Measurements from ENCODE around the gene UBR2. TPM values are rescaled to one million over a fixed set of nuclear protein-coding genes. Genes with fewer than 3 reads are reported as not detected.
A peak's percentile ranks its signal among the peaks of the same experiment; 100 is the strongest.

UBR2 gene
- total RNA-seq, result 19.4 TPM

DNA sequence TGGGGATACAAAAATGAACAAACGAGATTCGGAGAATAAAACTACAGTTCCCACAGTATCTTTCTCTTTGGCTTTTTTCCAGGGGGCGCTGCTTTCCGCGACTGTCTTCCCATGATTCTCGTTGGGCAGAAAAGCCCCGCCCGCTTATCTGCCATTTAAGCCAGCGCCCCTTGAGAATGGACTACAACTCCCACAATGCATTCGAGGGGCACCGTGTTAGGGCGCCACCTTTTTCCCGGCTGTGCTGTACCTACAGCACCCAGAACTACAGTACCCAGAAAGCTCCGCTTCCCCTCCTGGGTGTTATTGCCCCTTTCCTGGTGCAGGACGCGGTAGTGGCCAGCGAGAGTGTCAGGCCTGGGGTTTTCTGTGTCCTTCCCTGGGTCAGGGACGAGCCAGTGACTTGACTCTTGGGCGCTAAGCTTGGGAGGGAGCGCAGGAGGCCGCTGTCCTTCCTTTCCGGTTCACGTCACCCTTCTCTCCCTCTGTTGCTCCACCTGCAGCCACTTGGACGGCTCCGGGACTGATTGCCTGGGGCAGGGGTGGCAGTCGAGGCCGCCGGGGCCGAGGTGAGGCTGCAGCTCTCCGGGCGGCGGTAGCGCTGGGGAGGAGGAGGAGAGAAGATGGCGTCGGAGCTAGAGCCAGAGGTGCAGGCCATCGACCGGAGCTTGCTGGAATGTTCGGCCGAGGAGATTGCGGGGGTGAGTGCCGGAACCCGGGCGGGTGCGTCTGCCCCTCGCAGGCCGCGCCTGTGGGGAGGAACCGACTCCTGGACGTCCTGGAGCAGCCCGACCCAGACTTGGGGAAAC lies at the start of gene UBR2:
Gene UBR2, plus strand, starts transcription at position 333 of the 809 bp plus-strand sequence. Its CDS starts 291 bp downstream, at position 624.
- DNase-seq (ENCODE audit: low read depth in 2 of 3, low spot score in 2 of 3), result peak; percentile 81 to 99 (median 98)

DNA sequence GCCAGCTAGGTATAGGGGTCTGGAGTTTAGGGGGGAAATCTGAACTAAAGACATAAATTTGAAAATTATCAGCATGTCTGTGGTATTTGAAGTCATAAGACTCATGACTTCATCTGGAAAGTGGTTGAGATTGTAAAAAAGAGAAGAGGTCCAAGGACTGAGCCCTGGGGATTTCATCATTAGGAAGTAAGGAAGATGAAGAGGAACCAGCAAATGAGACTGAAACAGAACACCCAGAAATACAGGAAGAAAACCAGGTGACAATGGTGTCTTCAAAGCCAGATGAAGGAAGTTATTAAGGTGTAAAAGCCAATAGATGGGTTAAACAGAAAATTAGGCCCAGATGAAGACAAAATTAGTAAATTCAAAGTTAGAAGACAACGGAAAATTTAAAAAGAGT lies 49.1 kb upstream of the UBR2 start:
- no peak for DNase-seq (ENCODE audit: low read depth in 2 of 3, low spot score in 2 of 3)

DNA sequence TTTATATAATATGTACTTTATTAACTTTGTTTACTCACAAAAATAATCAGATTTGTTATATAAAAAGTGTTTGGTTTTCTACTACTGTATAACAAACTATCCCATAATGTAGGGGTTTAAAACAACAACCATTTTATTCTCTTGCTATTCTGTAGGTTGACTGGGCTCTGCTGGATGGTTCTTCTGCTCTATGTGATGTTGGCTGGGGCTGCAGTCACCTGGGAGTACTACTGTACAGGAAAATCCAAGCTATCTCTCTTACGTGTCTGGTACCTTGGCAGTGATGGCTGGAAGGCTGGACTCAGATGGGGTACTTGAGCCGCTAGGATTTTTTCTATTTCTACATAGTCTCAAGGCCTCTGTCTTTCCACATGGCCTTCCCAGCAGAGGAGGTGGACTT lies 44.0 kb upstream of the UBR2 start:
- DNase-seq (ENCODE audit: low read depth in 2 of 3, low spot score in 2 of 3), result no peak

DNA sequence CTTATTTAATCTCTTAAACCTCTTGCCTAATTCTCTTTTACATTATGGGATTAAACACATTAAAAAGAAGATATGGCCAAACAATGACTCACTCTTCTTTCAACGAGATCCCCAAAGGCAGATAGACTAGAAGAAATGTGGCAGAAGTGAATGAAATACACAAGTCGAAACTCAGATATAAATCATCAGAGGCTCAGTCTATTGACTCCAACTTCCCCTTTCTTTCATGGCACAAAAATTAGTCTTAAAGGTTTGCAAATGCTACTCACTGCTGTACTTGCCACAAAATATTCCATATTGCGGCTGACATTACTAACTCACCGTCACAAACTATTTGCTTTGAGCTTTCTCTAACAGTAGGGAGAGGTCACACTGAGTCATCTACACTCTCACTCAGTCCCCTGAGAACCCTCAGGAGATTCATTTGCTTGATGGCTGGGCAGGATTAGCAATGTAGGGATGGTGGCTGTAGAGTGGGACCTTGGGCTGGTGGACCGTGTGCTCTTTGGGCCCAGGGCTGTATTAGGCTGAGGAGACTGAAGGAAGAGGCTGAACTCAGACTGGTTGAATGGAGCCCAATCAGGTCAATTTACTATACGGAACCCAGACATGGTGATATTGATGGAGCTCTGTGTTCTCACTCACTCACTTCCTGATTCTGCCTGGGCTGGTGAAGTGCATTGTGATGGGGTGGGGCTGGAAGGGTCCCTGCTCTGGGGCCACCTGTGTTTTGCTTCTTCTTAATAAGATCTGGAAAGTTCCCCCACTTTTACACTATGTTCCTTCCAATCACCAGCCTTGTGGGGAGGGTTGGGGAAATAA lies 42.8 kb upstream of the UBR2 start:
- DNase-seq (ENCODE audit: low read depth in 2 of 3, low spot score in 2 of 3), result peak in 2 of 3 donors; percentile 54 to 88

DNA sequence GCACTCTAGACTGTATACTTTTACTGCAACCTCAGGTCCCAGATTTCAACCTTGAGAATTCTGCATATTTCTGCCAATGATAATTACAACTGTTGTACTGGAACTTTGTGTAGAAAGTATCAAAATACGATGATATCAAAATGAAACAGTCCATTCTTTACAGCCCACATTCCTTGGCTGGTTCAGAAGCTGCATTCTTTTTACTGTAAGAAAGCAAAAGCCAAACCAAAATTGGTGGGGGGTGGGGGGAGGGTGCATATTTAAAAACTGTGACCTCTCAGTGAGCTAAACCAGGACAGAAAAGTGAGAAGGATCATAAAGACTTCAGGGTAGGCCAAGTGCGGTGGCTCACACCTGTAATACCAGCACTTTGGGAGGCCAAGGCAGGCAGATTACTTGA lies 41.8 kb upstream of the UBR2 start:
- DNase-seq (ENCODE audit: low read depth in 2 of 3, low spot score in 2 of 3), result no peak

DNA sequence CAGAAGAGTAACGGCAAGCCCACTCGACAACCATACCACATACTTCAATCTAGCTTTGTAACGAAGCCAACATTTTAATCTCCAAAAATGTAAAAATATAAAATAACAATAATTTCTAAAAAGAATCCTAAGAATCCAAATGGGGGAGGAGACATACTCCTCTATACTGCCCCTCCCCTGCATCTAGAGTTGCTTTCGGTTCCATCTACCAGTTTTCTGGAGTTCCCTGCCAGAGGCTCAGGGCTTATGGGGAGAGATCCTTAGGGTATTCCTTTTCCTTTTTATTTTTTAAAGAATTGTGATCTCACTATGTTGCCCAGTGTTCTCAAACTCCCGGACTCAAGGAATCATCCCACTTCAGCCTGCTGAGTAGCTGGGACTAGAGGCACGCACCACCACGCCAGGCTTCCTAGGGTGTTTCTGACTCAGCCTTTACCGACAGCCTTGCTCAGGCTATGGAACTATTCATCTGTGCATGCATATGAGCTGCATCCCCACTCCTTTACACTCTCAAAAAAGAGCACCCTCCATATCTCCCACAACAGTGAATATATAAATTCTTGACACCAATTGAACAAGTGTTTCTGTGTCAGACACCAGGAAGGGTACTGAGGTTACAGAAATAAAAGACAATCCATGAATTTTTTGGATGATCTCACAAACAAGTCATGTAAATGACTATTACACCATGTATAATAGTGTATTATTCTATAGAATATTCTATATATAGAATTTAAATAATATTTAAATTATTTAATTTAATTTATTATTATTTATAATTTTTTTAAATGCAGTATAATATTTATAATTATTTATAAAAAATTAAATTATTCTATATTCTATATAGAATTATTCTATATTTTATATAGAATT lies 40.7 kb upstream of the UBR2 start:
- no peak for DNase-seq (ENCODE audit: low read depth in 2 of 3, low spot score in 2 of 3)

DNA sequence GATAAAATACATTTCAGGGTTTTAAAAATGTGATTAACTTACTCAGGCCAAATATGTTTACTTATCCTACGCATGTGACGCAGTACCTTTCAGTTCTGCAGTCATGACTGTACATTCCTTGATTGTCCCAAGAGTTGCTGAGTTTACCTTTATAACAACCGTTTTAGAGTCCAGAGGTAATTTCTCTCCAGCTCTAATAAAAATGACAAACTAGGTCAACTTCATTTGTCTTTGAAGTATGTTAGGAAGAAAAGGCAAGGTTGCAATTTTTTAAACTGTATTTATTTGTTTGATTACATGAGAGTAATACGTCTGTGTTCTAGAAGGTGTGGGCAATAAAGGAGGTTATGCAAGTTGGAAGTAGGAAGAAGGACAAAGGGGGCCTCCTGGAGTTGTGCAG lies 38.6 kb upstream of the UBR2 start:
- DNase-seq (ENCODE audit: low read depth in 2 of 3, low spot score in 2 of 3), result no peak

DNA sequence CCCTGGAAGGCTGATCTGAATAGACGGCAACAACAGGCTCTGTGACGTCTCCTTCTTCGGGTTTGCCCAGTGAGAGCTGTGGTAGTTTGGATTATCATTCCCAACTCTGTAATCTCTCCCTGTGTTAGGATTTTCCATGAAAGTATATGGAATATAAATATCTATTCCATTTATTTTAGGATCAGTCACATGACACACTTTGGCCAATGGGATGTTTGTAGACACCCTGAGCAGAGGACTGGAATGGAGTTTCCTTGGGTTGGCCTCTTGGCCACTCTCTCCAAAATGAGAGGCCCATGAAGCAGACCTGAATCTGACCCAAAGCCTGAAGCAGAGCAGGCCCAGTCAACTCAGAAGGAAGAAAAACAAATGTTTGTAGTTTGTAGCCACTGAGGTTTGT lies 37.2 kb upstream of the UBR2 start:
- DNase-seq (ENCODE audit: low read depth in 2 of 3, low spot score in 2 of 3), result no peak

DNA sequence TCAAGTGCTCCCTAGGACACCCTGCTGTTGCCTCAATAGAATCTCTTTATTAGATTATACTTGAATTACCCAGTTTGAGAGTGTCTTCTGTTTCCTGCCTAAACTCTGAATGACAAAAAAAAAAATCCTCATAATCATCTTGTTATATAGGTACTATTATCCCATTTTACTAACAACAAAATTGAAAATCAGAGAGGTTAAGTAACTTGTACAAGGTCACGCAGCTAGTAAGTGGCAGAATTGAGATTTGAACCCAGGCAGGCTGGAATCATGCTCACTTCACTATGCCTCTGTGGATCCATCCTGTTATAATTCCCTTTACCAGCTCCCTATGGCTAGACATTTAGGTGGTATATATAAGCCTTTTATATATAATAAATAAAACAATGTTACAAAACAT lies 36.6 kb upstream of the UBR2 start:
- DNase-seq (ENCODE audit: low read depth in 2 of 3, low spot score in 2 of 3), result no peak

DNA sequence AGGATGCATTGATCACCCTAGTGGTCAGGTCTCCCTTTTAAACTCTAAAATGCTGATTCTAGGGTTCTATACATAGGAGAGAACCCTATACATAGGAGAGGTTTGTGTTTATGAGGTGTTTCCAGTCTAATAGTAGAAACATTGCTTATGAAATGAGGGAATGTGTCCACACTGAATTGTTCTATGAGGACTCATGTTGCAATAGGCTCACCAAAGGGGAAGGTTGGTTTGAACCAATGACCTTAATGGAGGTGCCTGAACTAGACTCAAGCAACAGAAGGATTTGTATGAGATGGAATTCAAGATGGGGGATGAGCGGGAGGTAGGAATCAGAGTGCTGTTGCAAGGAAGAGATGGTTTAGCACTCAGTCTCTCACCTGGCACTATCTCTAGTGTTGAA lies 33.5 kb upstream of the UBR2 start:
- no peak for DNase-seq (ENCODE audit: low read depth in 2 of 3, low spot score in 2 of 3)

DNA sequence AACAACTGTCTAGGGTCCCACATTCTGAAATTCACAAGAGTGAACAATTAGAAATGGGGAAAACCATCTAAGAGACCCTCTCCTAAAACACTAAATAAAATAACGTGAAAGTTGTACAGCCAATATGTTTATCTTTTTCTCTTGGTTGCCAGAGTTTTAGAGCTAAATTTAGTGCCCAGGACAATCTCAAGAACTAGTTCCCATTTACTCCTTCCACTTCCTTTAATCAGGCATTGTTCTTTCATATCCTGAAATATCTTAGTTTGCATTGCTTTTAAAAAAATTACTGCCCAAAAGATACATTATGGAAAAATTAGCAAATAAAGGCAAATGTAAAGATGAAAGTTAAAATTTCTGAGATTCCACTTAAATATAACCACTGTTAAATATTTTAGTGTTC lies 33.1 kb upstream of the UBR2 start:
- DNase-seq (ENCODE audit: low read depth in 2 of 3, low spot score in 2 of 3), result no peak

DNA sequence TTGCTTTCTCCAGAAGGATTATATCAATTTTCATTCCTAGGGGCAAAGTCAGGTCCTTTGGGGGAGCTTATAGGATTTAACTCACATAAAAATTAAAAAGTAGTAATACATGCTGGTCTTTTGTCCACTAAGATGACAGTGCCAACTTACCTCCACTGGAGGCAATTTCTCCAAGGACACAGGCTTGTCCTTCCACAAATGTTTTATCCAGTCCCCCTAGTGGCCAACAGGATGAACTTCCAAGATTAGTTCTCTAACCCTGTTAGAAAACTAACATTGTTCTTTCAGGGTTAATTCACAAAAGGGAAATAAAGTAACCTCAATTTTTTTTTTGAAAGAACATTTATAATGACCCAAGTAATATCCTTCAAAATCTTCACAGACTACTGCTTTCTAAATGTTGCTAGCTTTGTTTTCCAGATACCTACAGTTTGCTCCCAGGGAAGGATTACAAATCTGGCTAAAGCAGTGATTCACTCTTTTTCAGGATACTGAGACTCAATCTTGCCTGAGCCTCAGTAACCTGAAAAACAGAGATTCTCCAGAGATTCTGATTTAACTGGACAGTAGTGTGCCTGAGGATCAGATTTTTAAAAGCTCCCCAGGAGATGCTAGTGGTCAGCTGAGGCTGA lies 31.7 kb upstream of the UBR2 start:
- peak; percentile 13 to 77 (median 53) for DNase-seq (ENCODE audit: low read depth in 2 of 3, low spot score in 2 of 3)

DNA sequence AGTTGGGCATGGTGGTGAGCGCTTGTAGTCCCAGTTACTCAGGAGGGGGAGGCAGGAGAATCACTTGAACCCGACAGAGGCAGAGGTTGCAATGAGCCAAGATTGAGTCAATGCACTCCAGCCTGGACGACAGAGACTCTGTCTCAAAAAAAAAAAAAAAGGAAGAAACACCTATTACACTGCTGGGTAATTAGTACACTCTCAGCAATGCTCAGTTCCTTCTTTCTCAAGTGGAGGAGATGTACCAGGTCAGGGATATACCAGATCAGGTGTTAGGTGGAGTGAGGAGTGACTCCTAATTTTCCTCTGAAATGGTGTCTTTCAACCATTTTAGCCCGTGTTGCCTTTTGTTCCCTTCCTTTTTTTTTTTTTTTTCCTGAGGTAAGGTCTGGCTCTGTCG lies 30.0 kb upstream of the UBR2 start:
- no peak for DNase-seq (ENCODE audit: low read depth in 2 of 3, low spot score in 2 of 3)

DNA sequence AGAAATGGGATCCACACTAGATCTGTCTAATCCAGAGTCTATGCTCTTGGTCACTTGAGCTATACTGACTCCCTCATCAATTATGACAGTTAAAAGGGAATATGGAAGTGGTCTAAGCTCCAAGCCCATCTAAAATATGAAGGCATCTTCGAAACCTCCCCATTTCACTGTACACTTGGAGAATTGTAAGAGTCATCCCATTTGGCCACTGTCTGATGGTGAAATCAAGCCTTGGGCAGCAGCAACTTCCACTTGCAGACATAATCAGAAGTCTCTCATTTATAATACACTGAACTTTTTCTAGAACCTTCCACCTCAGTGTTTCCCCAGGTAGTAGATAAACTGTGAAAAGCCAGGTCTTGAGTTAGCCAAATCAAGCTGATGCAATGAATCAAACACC lies 26.3 kb upstream of the UBR2 start:
- no peak for DNase-seq (ENCODE audit: low read depth in 2 of 3, low spot score in 2 of 3)

DNA sequence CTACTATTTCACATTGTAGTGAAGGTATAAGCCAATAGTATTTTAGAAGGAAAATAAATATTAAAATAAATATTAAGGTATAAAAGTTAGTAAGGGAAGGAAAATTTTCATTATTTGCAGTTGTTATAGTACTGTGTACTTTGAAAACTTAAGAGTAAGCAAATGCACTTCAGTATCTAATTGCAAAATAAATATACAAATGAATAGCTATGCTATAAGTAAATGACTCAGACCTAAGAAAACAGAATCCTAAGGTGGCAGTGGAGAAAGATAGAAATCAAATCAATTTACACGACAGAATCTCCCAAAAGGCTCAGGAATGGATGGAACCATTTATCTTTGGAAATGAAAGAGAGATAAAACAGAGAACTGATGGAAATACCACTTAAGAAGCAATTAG lies 24.7 kb upstream of the UBR2 start:
- DNase-seq (ENCODE audit: low read depth in 2 of 3, low spot score in 2 of 3), result no peak

DNA sequence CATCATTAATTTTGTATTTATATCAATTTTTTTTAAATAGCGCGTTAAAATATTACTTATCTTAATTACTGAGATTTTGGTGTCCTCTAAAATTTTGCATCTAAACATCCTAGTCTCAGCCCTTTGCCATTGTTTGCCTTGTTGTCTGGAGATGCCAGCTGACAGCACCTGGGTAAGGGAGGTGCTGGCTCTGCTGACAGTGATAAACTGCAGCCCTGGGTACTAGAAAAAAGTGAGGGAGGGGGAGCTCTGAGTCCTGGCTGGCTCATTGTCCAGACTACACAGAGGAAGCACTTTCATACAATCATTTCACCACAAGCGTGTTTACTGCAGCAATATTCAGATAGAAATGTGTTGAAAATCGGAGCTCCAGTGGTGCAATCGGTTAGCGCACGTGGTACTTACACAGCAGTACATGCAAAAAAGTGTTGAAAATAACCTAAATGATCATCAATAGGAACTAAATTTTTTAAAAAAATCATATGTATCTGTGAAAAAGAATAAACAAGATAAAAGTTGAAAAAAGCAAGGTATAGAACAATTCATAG lies 18.5 kb upstream of the UBR2 start:
- no peak for DNase-seq (ENCODE audit: low read depth in 2 of 3, low spot score in 2 of 3)

DNA sequence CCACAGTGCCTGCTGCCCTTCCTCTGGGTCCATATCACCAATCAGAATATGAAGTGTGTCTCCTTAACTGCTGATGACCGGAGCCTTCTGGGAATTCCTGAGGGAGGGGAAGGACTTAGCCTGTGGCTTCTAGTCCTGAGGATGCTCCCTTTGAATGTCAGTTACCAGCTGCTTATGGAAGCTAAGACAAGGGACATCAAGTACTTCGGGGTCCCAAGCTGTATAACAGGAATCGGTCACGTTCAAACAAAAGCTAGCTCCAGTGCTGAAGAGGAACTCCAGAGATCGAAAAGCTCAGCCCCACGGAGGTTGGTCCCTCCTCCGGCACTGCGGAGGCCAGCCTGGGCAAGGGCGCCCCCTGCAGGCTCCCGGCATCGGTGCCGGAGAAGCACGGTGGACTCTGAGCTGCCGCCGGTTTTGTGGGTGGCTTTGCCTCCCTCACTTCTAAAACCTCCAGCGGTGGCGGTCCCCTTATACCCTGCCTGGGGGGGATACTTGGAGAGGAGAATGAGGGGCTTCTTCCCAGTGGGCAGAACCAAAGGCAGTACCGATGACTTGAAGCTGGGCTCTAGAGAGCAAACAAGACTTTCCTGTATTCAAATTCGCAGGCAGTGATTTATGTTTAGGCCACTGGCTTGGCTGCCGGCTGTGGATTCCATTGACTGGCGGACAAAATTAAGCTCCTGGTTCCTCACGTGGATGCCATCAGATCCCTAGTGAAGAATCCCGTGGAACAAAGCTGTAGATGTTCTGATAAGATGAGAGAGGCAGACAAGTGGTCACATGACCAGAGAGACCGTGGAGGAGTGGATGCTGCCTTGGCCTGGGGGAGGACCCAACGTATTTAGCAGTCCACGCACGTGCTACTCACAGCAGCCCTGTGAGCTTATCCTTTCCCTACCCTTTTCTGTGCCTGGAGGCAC lies 16.2 kb upstream of the UBR2 start:
- DNase-seq (ENCODE audit: low read depth in 2 of 3, low spot score in 2 of 3), result peak; percentile 76 to 90 (median 83)

DNA sequence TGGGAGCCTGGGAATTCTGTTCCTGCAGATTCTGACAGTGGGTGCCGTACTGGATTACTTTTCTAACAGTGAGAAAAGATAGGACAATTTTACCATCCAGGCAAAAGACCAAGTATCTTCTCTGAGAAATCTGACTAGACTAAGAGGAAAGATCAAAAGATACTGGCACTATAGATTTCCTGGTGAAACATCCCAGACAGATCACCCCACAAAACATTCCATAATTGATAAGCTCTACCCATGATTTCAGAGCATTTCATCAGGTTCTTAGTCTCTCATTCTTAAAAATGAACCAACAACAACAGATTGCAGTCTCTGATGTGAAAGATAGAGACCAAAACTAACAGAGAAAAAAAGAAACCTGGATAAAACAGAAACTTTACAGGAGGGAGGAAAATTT lies 13.6 kb upstream of the UBR2 start:
- no peak for DNase-seq (ENCODE audit: low read depth in 2 of 3, low spot score in 2 of 3)

DNA sequence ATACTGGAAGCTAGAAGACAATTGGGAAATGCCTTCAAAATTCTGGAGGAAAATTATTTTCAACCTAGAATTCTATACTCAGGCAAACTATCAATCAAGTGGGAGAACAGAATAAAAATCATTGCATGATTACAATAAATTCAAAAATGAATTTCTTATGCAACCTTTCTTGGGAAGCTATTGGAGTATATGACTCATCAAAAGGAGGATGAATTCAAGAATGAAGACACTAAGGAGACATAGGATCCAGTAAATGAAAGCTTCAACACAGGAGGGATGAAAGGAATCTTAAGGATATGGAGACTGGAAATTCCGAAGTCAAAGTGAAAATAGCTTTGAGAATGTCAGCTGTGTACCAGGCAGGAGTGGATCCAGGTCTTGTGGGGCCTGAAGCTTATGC lies 12.6 kb upstream of the UBR2 start:
- no peak for DNase-seq (ENCODE audit: low read depth in 2 of 3, low spot score in 2 of 3)
